H1 (cell line): ENCODE results near the gene DPYD. TPM values are rescaled to one million over a fixed set of nuclear protein-coding genes. Genes with fewer than 3 reads are reported as not detected.

Experiments
- CTCF ChIA-PET: fragments of 300-600 bp; sonication (Branson Sonifier 250); formaldehyde crosslinking; loops from one replicate; lab custom pipeline; 2021; ENCODE audit not compliant: partially characterized antibody; lab: Charles Lee
- POLR2A ChIA-PET: fragments of 300-600 bp; sonication (Branson Sonifier 250); formaldehyde crosslinking; loops from one replicate; lab custom pipeline; 2021; ENCODE audit warnings: inconsistent platforms; ENCODE audit not compliant: partially characterized antibody; lab: Charles Lee
- DNase-seq, 2 experiments: peaks; one replicate each; pipeline versions ENCODE4 v3.0.0 to v3.0.0-alpha.2; 2010 to 2022; ENCODE audit warnings: low spot score in 2 of 2, low read depth in 1 of 2, mixed read lengths in 1 of 2
- FAIRE-seq: peaks from 2 replicates; lab custom pipeline; 2011; peaks lifted over from hg19 to GRCh38; lab: Jason Lieb, UNC
- H2AFZ ChIP-seq: 2 replicates; pipeline ENCODE4 v1.8.1; 2012; ENCODE audit warnings: low read length, inconsistent platforms
- H2AK5ac ChIP-seq: 2 replicates; pipeline ENCODE4 v1.6.1; 2013; ENCODE audit warnings: low read depth, low read length
- H2BK120ac ChIP-seq: replicated peaks from 2 replicates; pipeline ENCODE3; 2013; ENCODE audit warnings: low read depth, low read length, inconsistent platforms
- H2BK12ac ChIP-seq: 2 replicates; pipeline ENCODE4 v1.6.1; 2013; ENCODE audit warnings: low read depth, low read length
- H2BK15ac ChIP-seq: 2 replicates; pipeline ENCODE4 v1.6.1; 2013; ENCODE audit warnings: low read length
- H2BK20ac ChIP-seq: 2 replicates; pipeline ENCODE4 v1.6.1; 2013; ENCODE audit warnings: low read length
- H2BK5ac ChIP-seq: 2 replicates; pipeline ENCODE4 v1.6.1; 2013; ENCODE audit warnings: low read depth, low read length
- H3K14ac ChIP-seq: 2 replicates; pipeline ENCODE4 v1.6.1; 2013; ENCODE audit warnings: inconsistent platforms; ENCODE audit not compliant: insufficient read length
- H3K18ac ChIP-seq: 2 replicates; pipeline ENCODE4 v1.6.1; 2013; ENCODE audit warnings: low read length; ENCODE audit errors: extremely low read depth
- H3K23ac ChIP-seq: 2 replicates; pipeline ENCODE4 v1.6.1; 2013; ENCODE audit warnings: inconsistent platforms; ENCODE audit not compliant: insufficient read length
- H3K23me2 ChIP-seq: 2 replicates; pipeline ENCODE4 v1.6.1; 2013; ENCODE audit warnings: low read depth, low read length
- H3K27ac ChIP-seq: 2 replicates; pipeline ENCODE4 v1.6.1; 2011; ENCODE audit warnings: low read depth, low read length, inconsistent platforms
- H3K27me3 ChIP-seq, 4 experiments: replicated peaks in 1 of 4; 1 replicate in 1 of 4; 2 replicates in 3 of 4; pipeline versions ENCODE4 v1.6.1 to v1.8.1; 2011 to 2013; ENCODE audit warnings: low read length in 3 of 4, mild to moderate bottlenecking in 3 of 4, inconsistent platforms in 2 of 4, mixed read lengths in 2 of 4, moderate library complexity in 1 of 4; ENCODE audit not compliant: control insufficient read depth in 3 of 4, insufficient read depth in 3 of 4; ENCODE audit errors: extremely low read depth in 1 of 4
- H3K36me3 ChIP-seq, 4 experiments: 2 replicates each; pipeline versions ENCODE4 v1.6.1 to v1.8.1; 2011 to 2013; ENCODE audit warnings: mild to moderate bottlenecking in 4 of 4, low read length in 3 of 4, moderate library complexity in 2 of 4, control low read depth in 1 of 4, inconsistent platforms in 1 of 4; ENCODE audit not compliant: insufficient read depth in 4 of 4, control insufficient read depth in 2 of 4
- H3K4ac ChIP-seq: replicated peaks from 2 replicates; pipeline ENCODE3; 2013; ENCODE audit warnings: low read length, low read depth, mixed read lengths, inconsistent platforms; ENCODE audit not compliant: insufficient read length
- H3K4me1 ChIP-seq, 4 experiments: replicated peaks in 1 of 4; 1 replicate in 1 of 4; 2 replicates in 3 of 4; pipeline versions ENCODE4 v1.6.1 to v1.8.1; 2011 to 2013; ENCODE audit warnings: low read length in 3 of 4, inconsistent platforms in 2 of 4, mixed read lengths in 1 of 4; ENCODE audit not compliant: insufficient read depth in 4 of 4, control insufficient read depth in 3 of 4
- H3K4me2 ChIP-seq, 2 experiments: 2 replicates each; pipeline versions ENCODE4 v1.6.1 to v1.8.1; 2011 to 2013; ENCODE audit warnings: low read depth in 2 of 2, low read length in 2 of 2, control low read depth in 1 of 2, inconsistent platforms in 1 of 2, mild to moderate bottlenecking in 1 of 2; ENCODE audit not compliant: insufficient read depth in 1 of 2
- H3K4me3 ChIP-seq, 4 experiments: fragments of 200-600, 300-600 bp in 1 of 4; sonication (generic), shearing (Covaris generic), sonication (Bioruptor Twin) in 1 of 4; 2 replicates each; pipeline versions ENCODE4 v1.5.1 to v1.8.1; 2011 to 2016; ENCODE audit warnings: low read length in 4 of 4, low read depth in 3 of 4, control low read depth in 2 of 4, inconsistent platforms in 2 of 4, mild to moderate bottlenecking in 2 of 4, mixed read lengths in 1 of 4, moderate library complexity in 1 of 4; ENCODE audit not compliant: insufficient read depth in 2 of 4; ENCODE audit errors: extremely low read depth in 1 of 4
- H3K56ac ChIP-seq: replicated peaks from 2 replicates; pipeline ENCODE3; 2013; ENCODE audit warnings: low read depth, mild to moderate bottlenecking, mixed read lengths, low read length, inconsistent platforms; ENCODE audit not compliant: insufficient read length
- H3K79me1 ChIP-seq: 2 replicates; pipeline ENCODE4 v1.6.1; 2013; ENCODE audit warnings: low read depth, low read length, control low read depth
- H3K79me2 ChIP-seq, 2 experiments: 2 replicates each; pipeline versions ENCODE4 v1.6.1 to v1.8.1; 2012 to 2013; ENCODE audit warnings: low read length in 2 of 2, mild to moderate bottlenecking in 2 of 2, inconsistent platforms in 1 of 2; ENCODE audit not compliant: insufficient read depth in 2 of 2, control insufficient read depth in 1 of 2
- H3K9ac ChIP-seq, 4 experiments: replicated peaks in 1 of 4; 1 replicate in 1 of 4; 2 replicates in 3 of 4; pipeline versions ENCODE4 v1.6.1 to v1.8.1; 2011 to 2013; ENCODE audit warnings: low read depth in 3 of 4, low read length in 3 of 4, control low read depth in 2 of 4, mild to moderate bottlenecking in 2 of 4, moderate library complexity in 2 of 4, inconsistent platforms in 1 of 4; ENCODE audit errors: extremely low read depth in 1 of 4
- H3K9me3 ChIP-seq, 2 experiments: 2 replicates each; pipeline versions ENCODE4 v1.6.1 to v1.8.1; 2012 to 2013; ENCODE audit warnings: mild to moderate bottlenecking in 2 of 2, moderate library complexity in 2 of 2, control low read depth in 1 of 2, inconsistent platforms in 1 of 2, low read depth in 1 of 2, low read length in 1 of 2, mixed read lengths in 1 of 2; ENCODE audit not compliant: insufficient read depth in 2 of 2
- H4K20me1 ChIP-seq, 2 experiments: replicated peaks in 1 of 2; 2 replicates each; pipeline versions ENCODE3 to v1.8.1; 2011 to 2013; ENCODE audit warnings: inconsistent platforms in 2 of 2, low read length in 2 of 2, mild to moderate bottlenecking in 1 of 2; ENCODE audit not compliant: insufficient read depth in 2 of 2, control insufficient read depth in 1 of 2
- H4K5ac ChIP-seq: 2 replicates; pipeline ENCODE4 v1.6.1; 2013; ENCODE audit warnings: low read length, low read depth, mixed read lengths, inconsistent platforms; ENCODE audit not compliant: insufficient read length
- H4K8ac ChIP-seq: 2 replicates; pipeline ENCODE4 v1.8.0; 2013; ENCODE audit warnings: mild to moderate bottlenecking, moderate library complexity, low read length, inconsistent platforms; ENCODE audit not compliant: insufficient read depth; ENCODE audit errors: extremely low read depth
- H4K91ac ChIP-seq: replicated peaks from 2 replicates; pipeline ENCODE3; 2013; ENCODE audit warnings: low read length, mixed read lengths, inconsistent platforms; ENCODE audit not compliant: insufficient read length
- BACH1 ChIP-seq: IDR thresholded peaks from 2 replicates; pipeline ENCODE4 v1.6.1; 2012; ENCODE audit warnings: low read length, improper control_type of control experiment
- BRCA1 ChIP-seq: IDR thresholded peaks from 2 replicates; pipeline ENCODE4 v1.6.1; 2012; ENCODE audit warnings: low read depth, low read length, improper control_type of control experiment
- CHD2 ChIP-seq: IDR thresholded peaks from 2 replicates; pipeline ENCODE4 v1.6.1; 2012; ENCODE audit warnings: low read length, improper control_type of control experiment
- CREB1 ChIP-seq: IDR thresholded peaks from 2 replicates; pipeline ENCODE4 v1.6.1; 2012; ENCODE audit warnings: inconsistent platforms
- EZH2 ChIP-seq: fragments of 200-600 bp; sonication (generic); IDR thresholded peaks from 2 replicates; pipeline ENCODE4 v1.7.1; 2012; ENCODE audit warnings: low read depth, mild to moderate bottlenecking, moderate library complexity, low read length, inconsistent platforms; ENCODE audit not compliant: severe bottlenecking
- FOSL1 ChIP-seq: IDR thresholded peaks from 2 replicates; pipeline ENCODE4 v1.6.1; 2011; ENCODE audit warnings: mild to moderate bottlenecking, low read depth, low read length, moderate library complexity; ENCODE audit not compliant: insufficient read depth
- JUND ChIP-seq: IDR thresholded peaks from 2 replicates; pipeline ENCODE4 v1.6.1; 2011; ENCODE audit warnings: mild to moderate bottlenecking, improper control_type of control experiment, low read length
- NRF1 ChIP-seq: IDR thresholded peaks from 2 replicates; pipeline ENCODE4 v1.6.1; 2011; ENCODE audit warnings: mild to moderate bottlenecking, low read depth, low read length, improper control_type of control experiment
- PHF8 ChIP-seq: fragments of 200-600 bp; sonication (generic); conservative IDR thresholded peaks from 2 replicates; pipeline ENCODE4 v1.7.1; 2012; ENCODE audit warnings: low read depth, mild to moderate bottlenecking, inconsistent platforms, low read length, moderate library complexity
- POLR2A ChIP-seq, 2 experiments: IDR thresholded peaks; 1 replicate in 1 of 2; 2 replicates in 1 of 2; pipeline ENCODE4 v1.6.1; 2011; ENCODE audit warnings: low read depth in 2 of 2, low read length in 2 of 2, mild to moderate bottlenecking in 2 of 2; ENCODE audit errors: control extremely low read depth in 1 of 2
- RFX5 ChIP-seq: IDR thresholded peaks from 2 replicates; pipeline ENCODE4 v1.6.1; 2011; ENCODE audit warnings: low read depth, low read length, improper control_type of control experiment, borderline replicate concordance
- RNF2 ChIP-seq: fragments of 200-900, 300-1000 bp; sonication (generic); IDR thresholded peaks from 2 replicates; pipeline ENCODE4 v1.7.1; 2016; ENCODE audit warnings: borderline replicate concordance, low read depth, mild to moderate bottlenecking, antibody characterized with exemption, low read length; ENCODE audit not compliant: poor library complexity, severe bottlenecking; ENCODE audit errors: missing control alignments
- TBP ChIP-seq: IDR thresholded peaks from 2 replicates; pipeline ENCODE4 v1.6.1; 2011; ENCODE audit warnings: low read depth, low read length, improper control_type of control experiment
- YY1 ChIP-seq: IDR thresholded peaks from 2 replicates; pipeline ENCODE4 v1.6.1; 2011; ENCODE audit warnings: low read depth, mild to moderate bottlenecking, low read length
- WGBS, 2 experiments: shearing (Covaris generic) in 1 of 2; methylation state at CpG; one replicate each; pipeline versions ENCODE4 v1.1.6 to v1.1.7; 2013 to 2015; ENCODE audit warnings: low lambda C conversion rate in 2 of 2, mixed read lengths in 2 of 2, inconsistent platforms in 1 of 2, low coverage in 1 of 2, missing lambda C conversion rate in 1 of 2; ENCODE audit not compliant: insufficient replicate concordance in 2 of 2, insufficient coverage in 1 of 2, insufficient read length in 1 of 2; ENCODE audit errors: extremely low coverage in 1 of 2, missing lambda C conversion rate in 1 of 2; 5-methylcytosine and 5-hydroxymethylcytosine counted together
- polyA plus RNA-seq, 7 experiments: library from polyadenylated mRNA; depleted of rRNA in 3 of 7; stranded (reverse) in 5 of 7; unstranded in 2 of 7; fragments of >200 nt in 5 of 7; fragments of 200-250 nt in 2 of 7; gene quantifications; 1 replicate in 5 of 7; 2 replicates in 1 of 7; 4 replicates in 1 of 7; pipeline versions ENCODE4 v1.2.1 to v1.2.3, GENCODE V29; 2011 to 2013; ENCODE audit warnings: missing spikeins in 2 of 7, mixed read lengths in 2 of 7
- total RNA-seq: library from RNA; stranded (reverse); fragmentation: NEBNext Ultra II Directional; extraction: Animal tissue kit (Norgen Biotek cat#: 25700); gene quantifications from 2 replicates; pipeline ENCODE4 v1.2.1, GENCODE V29; 2021
- TF ChIP-seq, protein P1 (sequence below): IDR thresholded peaks from 2 replicates; pipeline ENCODE4 v1.6.1; 2012; ENCODE audit warnings: inconsistent platforms

Gene DPYD
- total and polyA plus RNA-seq, 2 of the 8 experiments (the other 6 are each of a cell fraction or from before 2014, with no cell fraction given): 0.29 to 0.73 TPM

- H3K4me1 ChIP-seq: 0 out of 7 replicates have a peak, but pooled peaks cover 0 to 2% (median under 1%) of the 10 kb centered on the region in 4 experiments
- no peak overlapping the region for H2BK5ac ChIP-seq
- H2AK5ac ChIP-seq: no peak overlapping the region
- H3K27me3 ChIP-seq: no peaks in the 10 kb centered on the region
- ChIA-PET CTCF (interaction anchor here (0.6 kb wide), 1 partner anchor 130 kb away, joined by 3 read pairs; no protein-coding TSS in a partner anchor), POLR2A (no interaction called here)
- H3K18ac ChIP-seq: no peak overlapping the region
- no peaks in the 10 kb centered on the region for H3K23me2 ChIP-seq
- H3K9me3 ChIP-seq: no peaks in the 10 kb centered on the region
- H4K91ac ChIP-seq: no peak overlapping the region
- no peak overlapping the region for H3K23ac ChIP-seq
- no peak overlapping the region for H2AFZ ChIP-seq
- no peaks in the 10 kb centered on the region for H4K20me1 ChIP-seq
- DNase-seq: no peak
- H3K4me2 ChIP-seq: no peak overlapping the region
- H3K27ac ChIP-seq: no peak overlapping the region
- H3K4me3 ChIP-seq: no peak overlapping the region
- 97% methylated on average over 4 of the region's 4 CpGs; no CpG with 5 or more reads in 1 of the 2 experiments for WGBS, 2 experiments
- no peak overlapping the region for H3K4ac ChIP-seq
- no peak overlapping the region for H2BK120ac ChIP-seq
- H2BK20ac ChIP-seq: no peak overlapping the region
- H4K5ac ChIP-seq: no peak overlapping the region
- no peaks in the 10 kb centered on the region for H3K36me3 ChIP-seq
- H2BK12ac ChIP-seq: no peak overlapping the region
- H3K14ac ChIP-seq: no peak overlapping the region
- H3K56ac ChIP-seq: no peak overlapping the region
- no peak for FAIRE-seq
- no peaks in the 10 kb centered on the region for H3K79me1 ChIP-seq
- H3K9ac ChIP-seq: no peak overlapping the region
- no peak overlapping the region for H4K8ac ChIP-seq
- H2BK15ac ChIP-seq: no peak overlapping the region
- no peaks in the 10 kb centered on the region for H3K79me2 ChIP-seq
- TF ChIP-seq EZH2 (no peak), YY1 (no peak), BACH1 (no peak), JUND (no peak), TBP (no peak), FOSL1 (no peak), RNF2 (no peak), CHD2 (no peak), BRCA1 (no peak), NRF1 (no peak), PHF8 (no peak), CREB1 (no peak), POLR2A (IDR thresholded peaks at IDR 0.05; ENCODE audit: control extremely low read depth in 1 of 2, low read depth in 2 of 2, low read length in 2 of 2) (no peak), RFX5 (no peak)
- TF ChIP-seq, protein P1, sequence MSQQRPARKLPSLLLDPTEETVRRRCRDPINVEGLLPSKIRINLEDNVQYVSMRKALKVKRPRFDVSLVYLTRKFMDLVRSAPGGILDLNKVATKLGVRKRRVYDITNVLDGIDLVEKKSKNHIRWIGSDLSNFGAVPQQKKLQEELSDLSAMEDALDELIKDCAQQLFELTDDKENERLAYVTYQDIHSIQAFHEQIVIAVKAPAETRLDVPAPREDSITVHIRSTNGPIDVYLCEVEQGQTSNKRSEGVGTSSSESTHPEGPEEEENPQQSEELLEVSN: no peak
These were observed 537.0 kb downstream of the DPYD start for GRCh38 chr1:97383797-97384196.
